Upper lobe of left lung (tissue), 6 donors: ENCODE results near the gene HSFX4. TPM values are rescaled to one million over a fixed set of nuclear protein-coding genes. Genes with fewer than 3 reads are reported as not detected.

Experiments used
- ATAC-seq, 2 donors: fragments of 200-7000 bp; cut with Tn5 transposase; one replicate each; pipeline ENCODE4 v1.9.1; 2022; ENCODE audit warnings: mild to moderate bottlenecking in 2 of 2, moderate library complexity in 2 of 2; ENCODE audit not compliant: low FRiP score in 2 of 2
- DNase-seq, 2 donors: peaks; one replicate each; pipeline ENCODE4 v3.0.0-alpha.2; 2019 to 2020
- H3K27ac ChIP-seq, 4 donors: fragments of 200-600 bp; sonication (generic); one replicate each; pipeline ENCODE4 v1.5.1; 2016 to 2019
- H3K27me3 ChIP-seq, 4 donors: fragments of 200-600 bp; sonication (generic); one replicate each; pipeline ENCODE4 v1.5.1; 2017 to 2019
- H3K36me3 ChIP-seq, 4 donors: fragments of 200-600 bp; sonication (generic); one replicate each; pipeline ENCODE4 v1.5.1; 2016 to 2019
- H3K4me1 ChIP-seq, 4 donors: fragments of 200-600 bp; sonication (generic); one replicate each; pipeline ENCODE4 v1.5.1; 2018 to 2019
- H3K4me3 ChIP-seq, 4 donors: fragments of 200-600 bp; sonication (generic); one replicate each; pipeline ENCODE4 v1.5.1; 2017 to 2019; ENCODE audit warnings: mild to moderate bottlenecking in 2 of 4, moderate library complexity in 1 of 4
- H3K9me3 ChIP-seq, 4 donors: fragments of 200-600 bp; sonication (generic); one replicate each; pipeline ENCODE4 v1.5.1; 2018 to 2019
- CTCF ChIP-seq, 6 experiments: fragments of 450-650 bp in 4 of 6; fragments of 200-600 bp in 2 of 6; sonication (generic) in 2 of 6; IDR thresholded peaks; one replicate each; pipeline ENCODE4 v1.5.1; 2016 to 2019; ENCODE audit warnings: antibody characterized with exemption in 6 of 6
- EP300 ChIP-seq, 4 donors: sonication (generic); formaldehyde crosslinking; IDR thresholded peaks; one replicate each; pipeline ENCODE4 v1.5.1; 2017; ENCODE audit warnings: antibody characterized with exemption in 4 of 4, control low read depth in 2 of 4
- POLR2A ChIP-seq, 4 donors: fragments of 450-650 bp; IDR thresholded peaks; one replicate each; pipeline ENCODE4 v1.5.1; 2016 to 2017; ENCODE audit warnings: antibody characterized with exemption in 4 of 4, mild to moderate bottlenecking in 2 of 4
- POLR2AphosphoS5 ChIP-seq, 2 donors: sonication (generic); formaldehyde crosslinking; IDR thresholded peaks; one replicate each; pipeline ENCODE4 v1.5.1; 2017; ENCODE audit warnings: antibody characterized with exemption in 2 of 2
- WGBS, 2 donors: methylation state at CpG; one replicate each; pipeline ENCODE4 v1.1.5; 2017 to 2018; 5-methylcytosine and 5-hydroxymethylcytosine counted together
- total RNA-seq, 6 donors: library from RNA; depleted of rRNA in 4 of 6; stranded (reverse); fragments of >200 nt in 4 of 6; gene quantifications; one replicate each; pipeline versions ENCODE4 v1.1.0 to v1.2.1, GENCODE V29; 2016 to 2021
- donor health status: DM: no; HTN: no; CAD: no; lungs with moderate emphysema.
- donor health status: DM: no; HTN: yes; CAD: no; lungs with severe emphysema.

The HSFX4 gene
- total RNA-seq, 6 donors from 2014 or later, result not detected

GRCh38 chrX:149937871-149938426 is 8.6 kb downstream of the HSFX4 start:
- H3K27ac ChIP-seq, result peak overlapping the region; percentile 88 to 98 (median 92)
- no peaks in the 10 kb centered on the region for H3K27me3 ChIP-seq
- ATAC-seq, result no peak
- H3K36me3 ChIP-seq, result peaks cover 0 to 6% (median 3%) of the 10 kb centered on the region in 4 donors
- peaks cover 0 to 7% (median 6%) of the 10 kb centered on the region in 4 donors for H3K4me1 ChIP-seq
- TF ChIP-seq POLR2A (IDR thresholded peaks at IDR 0.05) (peak in 1 of 4 donors; percentile 44), EP300 (IDR thresholded peaks at IDR 0.05) (no peak)
- H3K9me3 ChIP-seq, result no peaks in the 10 kb centered on the region
- H3K4me3 ChIP-seq, result peak overlapping the region; percentile 56 to 85 (median 74)
- WGBS, 2 donors, result 61% methylated on average over 31 of the region's 46 CpGs; no CpG with 5 or more reads in 1 of the 2 donors
- peak in 1 of 2 donors; percentile 83 for DNase-seq

GRCh38 chrX:149938427-149938880 is 9.1 kb downstream of the HSFX4 start, which contains the start of gene EOLA2:
EOLA2 (minus strand) TSS chrX:149938491; CDS start chrX:149933874, 4,617 bp downstream.
- peak; percentile 84 to 92 for TF ChIP-seq POLR2AphosphoS5 (IDR thresholded peaks at IDR 0.05)
- TF ChIP-seq EP300 (IDR thresholded peaks at IDR 0.05), result peak in 1 of 4 donors; percentile 87
- peak in 3 of 4 donors; percentile 8 to 71 (median 46) for TF ChIP-seq POLR2A (IDR thresholded peaks at IDR 0.05)
- TF ChIP-seq CTCF (IDR thresholded peaks at IDR 0.05), result peak in 5 of 6 experiments; percentile 13 to 79 (median 72)
- Histone ChIP-seq H3K36me3 (peaks cover 0 to 6% (median 3%) of the 10 kb centered on the region in 4 donors), H3K4me1 (peaks cover 0 to 7% (median 6%) of the 10 kb centered on the region in 4 donors), H3K27ac (peak within 1 kb of the TSS; percentile 88 to 98 (median 92)), H3K4me3 (peak within 1 kb of the TSS; percentile 56 to 85 (median 74)), H3K27me3 (no peaks in the 10 kb centered on the region), H3K9me3 (no peaks in the 10 kb centered on the region)
- ATAC-seq (peak; percentile 75 to 80), DNase-seq (peak; percentile 96)
- WGBS, 2 donors, result 0 to 58% methylated on average over 6 to 37 of the region's 39 CpGs

- Histone ChIP-seq H3K36me3 (peaks cover 0 to under 1% (median under 1%) of the 10 kb centered on the region in 4 donors), H3K27ac (peak overlapping the region; percentile 88 to 98 (median 92)), H3K9me3 (no peaks in the 10 kb centered on the region), H3K4me3 (peak overlapping the region in 3 of 4 donors; percentile 56 to 85 (median 67)), H3K4me1 (peaks cover 0 to 7% (median 6%) of the 10 kb centered on the region in 4 donors), H3K27me3 (no peaks in the 10 kb centered on the region)
- WGBS, 2 donors, result 24% methylated on average over 18 of the region's 50 CpGs; no CpG with 5 or more reads in 1 of the 2 donors
- no peak for TF ChIP-seq EP300 (IDR thresholded peaks at IDR 0.05)
- no peak for TF ChIP-seq POLR2AphosphoS5 (IDR thresholded peaks at IDR 0.05)
- TF ChIP-seq CTCF (IDR thresholded peaks at IDR 0.05), result no peak
- TF ChIP-seq POLR2A (IDR thresholded peaks at IDR 0.05), result no peak
- peak; percentile 74 to 75 for ATAC-seq
- DNase-seq, result peak; percentile 96 to 98
Observed at GRCh38 chrX:149938881-149939654, 9.7 kb downstream of the HSFX4 start.

GRCh38 chrX:149939655-149939904 is 10.2 kb downstream of the HSFX4 start:
- Histone ChIP-seq H3K27ac (peak overlapping the region; percentile 88 to 98 (median 92)), H3K9me3 (no peaks in the 10 kb centered on the region), H3K27me3 (no peaks in the 10 kb centered on the region), H3K36me3 (no peaks in the 10 kb centered on the region), H3K4me1 (peaks cover 0 to 7% (median 6%) of the 10 kb centered on the region in 4 donors), H3K4me3 (peak overlapping the region; percentile 38 to 85 (median 62))
- TF ChIP-seq POLR2A (IDR thresholded peaks at IDR 0.05), result peak in 1 of 4 donors; percentile 37
- no peak for TF ChIP-seq POLR2AphosphoS5 (IDR thresholded peaks at IDR 0.05)
- DNase-seq, result no peak
- no peak for ATAC-seq
- WGBS, 2 donors, result 0 to 49% methylated on average over 6 to 16 of the region's 17 CpGs

GRCh38 chrX:149939905-149940673 is 10.7 kb downstream of the HSFX4 start:
- Histone ChIP-seq H3K4me1 (peaks cover 0 to 7% (median 6%) of the 10 kb centered on the region in 4 donors), H3K27me3 (no peaks in the 10 kb centered on the region), H3K36me3 (no peaks in the 10 kb centered on the region), H3K4me3 (peak overlapping the region; percentile 38 to 85 (median 62)), H3K27ac (peak overlapping the region; percentile 88 to 98 (median 92)), H3K9me3 (no peaks in the 10 kb centered on the region)
- DNase-seq, result peak; percentile 92 to 96
- 1 to 41% methylated on average over 22 to 27 of the region's 27 CpGs for WGBS, 2 donors
- TF ChIP-seq POLR2AphosphoS5 (IDR thresholded peaks at IDR 0.05) (peak in 1 of 2 donors; percentile 47), POLR2A (IDR thresholded peaks at IDR 0.05) (peak in 1 of 4 donors; percentile 63), EP300 (IDR thresholded peaks at IDR 0.05) (no peak), CTCF (IDR thresholded peaks at IDR 0.05) (no peak)
- ATAC-seq, result peak; percentile 84 to 90
